HG03354 (cell line): Measurements from ENCODE around the gene CEBPB.

Source experiments
- ATAC-seq: cut with Tn5 transposase; IDR thresholded peaks from one replicate; pipeline ENCODE4 v1.9.1; 2021; ENCODE audit warnings: mild to moderate bottlenecking; ENCODE audit not compliant: unreplicated experiment, poor library complexity, severe bottlenecking

CEBPB gene

DNA sequence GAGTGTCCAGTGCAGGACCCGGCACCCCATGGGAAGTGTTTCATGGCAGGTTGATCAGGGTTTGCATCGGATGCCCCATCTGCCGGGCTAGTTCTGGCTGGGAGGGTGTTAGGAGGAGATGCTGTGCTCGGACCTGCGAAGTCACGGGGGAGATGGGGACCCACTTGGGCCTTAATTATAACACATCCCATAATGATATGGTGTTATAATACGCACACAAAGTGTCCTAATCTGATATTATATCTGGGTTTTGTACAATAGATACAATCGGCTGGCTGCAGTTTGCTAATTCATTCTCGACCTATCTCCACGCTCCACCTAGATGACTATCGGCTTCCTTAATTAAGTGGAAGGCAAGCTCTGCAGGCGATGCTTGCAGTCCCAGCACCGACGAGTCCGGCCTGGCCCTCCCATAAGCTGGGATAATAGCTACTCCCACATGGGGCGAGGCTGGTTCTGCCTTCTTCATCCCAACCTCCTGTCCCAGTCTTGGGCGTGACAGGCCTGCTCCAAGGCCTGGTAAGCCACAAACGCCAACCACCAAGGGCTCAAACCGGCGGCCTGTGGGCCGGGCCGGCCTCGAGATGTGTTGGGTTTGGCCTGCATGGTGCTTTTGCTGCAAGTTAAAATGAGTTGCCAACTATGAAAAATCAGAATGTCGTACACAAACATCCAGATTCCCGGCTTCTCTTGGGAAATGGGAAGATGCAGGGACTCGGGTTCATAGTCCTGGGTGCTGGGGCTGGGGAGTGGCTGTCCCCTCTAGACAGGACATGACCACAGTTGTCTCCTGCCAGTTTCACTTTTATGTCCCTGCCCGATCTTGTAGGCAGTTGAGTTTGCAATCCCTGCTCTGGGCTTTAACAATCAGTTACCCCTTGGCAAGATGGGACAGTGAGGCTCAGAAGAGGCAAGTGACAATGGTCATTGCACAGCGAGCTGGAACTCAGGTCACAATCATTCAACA lies 32.7 kb downstream of the CEBPB start:
- ATAC-seq = no peak

DNA sequence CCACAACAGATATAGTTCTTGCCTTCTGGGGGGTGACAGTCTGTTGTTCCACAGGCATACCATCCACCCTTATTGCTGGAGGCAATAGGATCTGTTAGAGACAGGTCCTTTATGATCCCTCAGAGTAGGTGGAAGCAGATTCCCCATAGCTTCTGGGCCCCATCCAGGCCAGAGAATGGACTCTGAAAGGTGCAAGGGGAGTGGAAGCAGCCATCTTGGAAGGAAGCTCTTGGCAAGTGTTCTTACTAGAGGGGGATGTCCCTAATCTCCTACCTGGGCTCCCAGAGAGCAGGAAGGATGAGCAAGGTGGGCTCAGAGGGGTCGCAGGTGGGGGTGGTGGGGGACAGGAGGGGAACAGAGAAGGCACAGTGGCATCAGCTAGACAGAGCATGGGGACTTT lies 33.4 kb downstream of the CEBPB start:
- no peak for ATAC-seq

DNA sequence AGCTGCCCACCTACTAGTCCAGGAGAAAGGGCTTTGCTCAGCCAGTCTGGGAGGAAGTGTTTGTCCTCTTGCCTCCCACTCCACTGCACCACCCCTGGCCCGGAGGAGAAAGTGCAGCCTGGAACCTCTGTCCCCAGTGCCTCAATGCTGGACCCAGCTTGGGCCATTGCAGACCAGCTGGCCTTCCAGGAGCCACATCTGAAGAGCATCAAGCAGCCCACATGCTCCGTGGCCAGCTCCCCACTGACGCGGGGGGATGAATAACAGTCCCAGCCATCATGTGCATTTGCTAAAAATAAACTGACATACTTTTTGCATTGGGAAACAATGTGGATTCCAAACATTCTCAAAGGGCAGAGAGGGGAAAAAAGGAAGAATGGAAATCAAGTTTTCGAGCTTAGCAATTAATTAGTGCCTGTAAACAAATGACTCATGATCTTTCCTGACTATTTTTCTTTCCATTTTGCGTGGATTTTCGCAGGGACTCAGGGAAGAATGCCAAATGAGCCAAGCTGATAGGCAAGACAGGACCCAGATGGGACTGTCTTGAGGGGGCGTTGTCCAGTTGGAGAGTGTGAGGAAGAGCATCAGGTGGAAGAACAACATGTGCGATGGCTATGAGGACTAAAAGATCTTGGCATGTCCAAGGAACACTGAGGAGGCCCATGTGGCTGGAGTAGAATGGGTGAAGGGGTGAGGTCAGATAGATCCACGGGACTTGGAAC lies 34.1 kb downstream of the CEBPB start:
- ATAC-seq = no peak

DNA sequence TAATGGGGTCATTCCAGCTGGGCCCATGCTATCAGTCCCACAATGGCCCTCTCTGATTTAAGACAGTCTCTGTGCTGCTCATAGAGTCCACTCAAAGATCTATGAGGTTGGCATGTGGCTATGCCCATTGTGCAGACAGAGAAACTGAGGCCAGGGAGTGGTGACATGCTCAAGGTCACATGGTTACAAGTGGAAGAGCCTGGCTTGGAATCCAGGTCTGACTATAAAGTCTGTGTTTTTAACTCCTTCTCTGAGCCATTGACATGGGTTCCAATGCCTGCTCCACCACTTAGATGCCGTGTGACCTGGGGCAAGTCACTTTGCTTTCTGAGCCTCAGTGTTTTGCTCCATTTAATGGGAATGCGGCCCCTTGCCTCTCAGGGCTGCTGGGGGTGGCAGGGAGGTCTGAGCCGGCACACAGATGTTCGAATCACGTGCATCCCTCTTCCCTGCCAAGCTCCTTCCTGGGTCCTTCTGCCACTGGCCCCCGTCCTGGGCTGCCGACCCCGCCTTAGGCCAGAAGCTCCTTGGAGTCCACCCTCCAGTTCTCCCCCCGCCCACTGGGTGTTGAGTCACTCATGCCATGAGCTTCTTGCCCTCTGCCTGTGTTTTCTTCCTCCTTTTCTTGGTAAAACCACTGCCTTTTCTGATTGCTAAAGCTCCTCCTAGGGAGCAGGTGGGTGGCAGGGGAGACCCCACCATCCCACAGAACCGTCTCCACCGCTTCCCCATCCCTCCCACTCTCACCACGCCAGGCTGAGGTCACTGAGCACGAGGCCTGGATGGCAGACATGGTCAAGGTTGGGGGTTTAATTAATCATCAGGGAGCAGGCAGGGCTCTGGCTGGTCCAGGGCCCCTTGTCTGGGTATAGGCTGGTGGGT lies 35.7 kb downstream of the CEBPB start:
- ATAC-seq = no peak

DNA sequence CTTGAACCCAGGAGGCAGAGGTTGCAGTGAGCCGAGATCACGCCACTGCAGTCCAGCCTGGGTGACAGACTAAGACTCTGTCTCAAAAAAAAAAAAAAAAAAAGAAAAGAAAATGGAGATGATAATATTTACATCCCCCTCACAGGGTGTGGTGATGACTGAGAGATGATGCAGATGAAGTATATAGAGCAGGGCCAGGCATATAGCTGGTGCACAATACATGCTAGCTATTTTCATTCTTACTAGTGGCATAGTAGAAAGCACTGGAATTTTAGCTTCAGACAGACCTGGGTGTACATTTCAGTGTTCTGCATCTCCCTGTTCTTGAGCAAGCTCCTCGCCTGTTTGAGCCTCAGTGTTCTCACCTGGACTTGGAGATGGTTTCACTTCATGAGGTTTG lies 36.9 kb downstream of the CEBPB start:
- no peak for ATAC-seq

DNA sequence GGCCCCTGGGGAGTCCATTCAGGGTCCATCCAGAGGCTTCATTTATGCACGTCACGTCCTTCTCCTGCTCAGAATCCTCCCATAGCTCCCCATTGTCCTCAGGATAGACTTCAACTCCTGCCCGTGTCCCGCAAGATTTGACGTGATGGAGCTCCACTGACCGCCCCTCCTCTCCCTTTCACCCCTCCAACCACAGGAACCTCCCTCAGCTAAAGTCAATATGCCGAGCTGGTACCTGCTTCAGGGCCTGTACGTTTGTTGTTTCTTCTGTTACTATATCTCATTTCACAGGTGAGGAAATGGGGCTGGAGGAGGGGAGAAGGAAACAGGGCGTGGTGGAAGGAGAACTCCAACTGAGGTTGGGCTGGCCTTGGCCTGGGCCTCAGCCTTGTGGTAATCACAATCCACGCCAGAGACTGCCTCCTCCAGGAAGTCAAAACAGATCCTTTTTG lies 38.6 kb downstream of the CEBPB start:
- no peak for ATAC-seq

DNA sequence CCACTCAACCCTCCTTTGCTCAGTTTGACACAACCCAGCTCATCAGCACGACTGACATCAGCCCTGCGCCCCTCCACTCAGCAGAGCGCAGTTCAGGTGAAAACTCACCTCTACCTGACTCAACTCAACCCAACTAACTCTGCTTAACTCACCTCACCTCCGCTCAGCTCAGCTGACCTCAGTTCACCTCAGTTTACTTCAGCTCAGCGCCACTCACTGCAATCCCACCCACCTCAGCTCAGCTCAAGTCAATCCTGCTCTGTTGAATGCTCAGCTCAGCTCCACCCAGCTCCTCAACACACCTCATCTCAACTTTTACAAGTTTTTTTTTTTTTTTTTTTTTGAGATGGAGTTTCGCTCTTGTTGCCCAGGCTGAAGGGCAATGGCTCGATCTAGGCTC lies 39.6 kb downstream of the CEBPB start:
- no peak for ATAC-seq

DNA sequence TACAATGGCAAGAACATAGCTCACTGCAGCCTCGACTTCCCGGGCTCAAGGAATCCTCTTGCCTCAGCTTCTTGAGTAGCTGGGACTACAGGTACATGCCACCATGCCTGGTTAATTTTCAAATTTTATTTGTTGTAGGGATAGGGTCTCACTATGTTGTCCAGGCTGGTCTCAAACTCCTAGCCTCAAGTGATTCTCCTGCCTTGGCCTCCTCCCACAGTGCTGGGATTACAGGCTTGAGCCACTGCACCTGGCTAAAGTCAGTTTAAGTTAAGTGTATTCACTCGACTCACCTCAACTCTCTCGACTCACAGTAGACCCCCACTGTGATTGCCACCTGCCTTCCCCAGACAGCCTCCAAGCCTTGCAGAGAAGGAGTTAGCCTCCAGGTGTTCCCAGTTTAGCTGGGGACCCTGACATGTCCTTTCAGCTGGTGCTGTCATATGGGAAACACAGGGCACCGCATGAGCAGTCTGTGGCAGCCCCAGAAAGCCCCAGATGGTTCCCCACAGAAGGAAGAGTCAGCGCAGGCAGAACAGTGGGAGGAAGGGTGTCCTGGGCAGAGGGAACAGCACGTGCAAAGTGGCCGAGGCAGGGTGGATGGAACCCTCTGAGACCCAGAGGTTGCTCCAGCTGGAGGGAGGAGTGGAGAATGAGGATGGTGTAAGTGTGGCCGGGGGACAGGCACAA lies 40.4 kb downstream of the CEBPB start:
- ATAC-seq = no peak

DNA sequence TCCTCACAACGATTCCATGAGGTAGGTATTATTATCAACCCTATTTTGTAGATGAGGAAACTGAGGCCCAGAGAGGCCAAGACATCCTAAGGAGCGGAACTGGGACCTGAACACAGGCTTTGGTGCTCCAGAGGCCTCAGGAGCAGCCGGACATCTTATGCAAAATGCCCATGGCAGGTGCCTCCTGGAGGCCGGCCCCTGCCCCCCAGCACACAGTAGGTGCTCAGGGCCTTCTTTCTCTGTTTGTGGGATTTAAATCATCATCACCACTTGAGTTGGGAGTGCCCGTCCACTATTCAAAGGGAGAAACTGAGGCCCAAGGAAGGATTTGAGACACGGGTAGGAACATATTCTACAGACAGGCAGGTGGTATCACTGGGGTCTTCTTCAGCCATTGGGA lies 41.2 kb downstream of the CEBPB start:
- no peak for ATAC-seq

DNA sequence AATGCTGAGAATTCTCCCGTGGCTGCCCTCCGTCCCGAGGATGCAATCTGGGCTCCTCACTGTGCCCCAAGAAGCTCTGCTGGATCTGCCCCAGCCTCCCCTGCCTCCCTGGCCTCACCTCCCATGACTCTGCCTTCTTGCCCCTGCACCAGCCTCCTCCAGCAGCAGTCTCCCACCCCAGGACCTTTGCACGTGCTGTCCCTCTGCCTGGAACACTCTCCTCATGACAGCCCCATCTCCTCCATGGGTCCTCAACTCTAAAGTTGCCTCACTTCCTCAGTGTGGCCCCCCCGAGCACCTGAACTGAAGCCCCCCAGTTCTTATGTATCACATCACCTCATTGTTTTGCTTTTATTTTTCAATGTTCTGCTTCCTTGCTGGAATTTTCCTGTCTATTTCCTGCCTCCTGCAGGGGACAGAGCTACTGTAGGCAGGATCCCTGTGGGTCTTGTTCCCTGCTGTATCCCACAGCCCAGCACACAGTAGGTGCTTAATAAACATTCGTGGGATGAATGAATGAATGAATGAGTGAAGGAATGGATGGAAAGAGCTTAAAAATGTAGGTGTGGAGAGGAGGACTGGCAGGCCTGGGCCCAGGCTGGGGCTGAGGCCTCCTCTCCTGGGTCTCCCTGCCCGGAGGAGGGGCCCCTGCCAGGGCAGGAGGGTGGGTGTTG lies 42.2 kb downstream of the CEBPB start:
- no peak for ATAC-seq

DNA sequence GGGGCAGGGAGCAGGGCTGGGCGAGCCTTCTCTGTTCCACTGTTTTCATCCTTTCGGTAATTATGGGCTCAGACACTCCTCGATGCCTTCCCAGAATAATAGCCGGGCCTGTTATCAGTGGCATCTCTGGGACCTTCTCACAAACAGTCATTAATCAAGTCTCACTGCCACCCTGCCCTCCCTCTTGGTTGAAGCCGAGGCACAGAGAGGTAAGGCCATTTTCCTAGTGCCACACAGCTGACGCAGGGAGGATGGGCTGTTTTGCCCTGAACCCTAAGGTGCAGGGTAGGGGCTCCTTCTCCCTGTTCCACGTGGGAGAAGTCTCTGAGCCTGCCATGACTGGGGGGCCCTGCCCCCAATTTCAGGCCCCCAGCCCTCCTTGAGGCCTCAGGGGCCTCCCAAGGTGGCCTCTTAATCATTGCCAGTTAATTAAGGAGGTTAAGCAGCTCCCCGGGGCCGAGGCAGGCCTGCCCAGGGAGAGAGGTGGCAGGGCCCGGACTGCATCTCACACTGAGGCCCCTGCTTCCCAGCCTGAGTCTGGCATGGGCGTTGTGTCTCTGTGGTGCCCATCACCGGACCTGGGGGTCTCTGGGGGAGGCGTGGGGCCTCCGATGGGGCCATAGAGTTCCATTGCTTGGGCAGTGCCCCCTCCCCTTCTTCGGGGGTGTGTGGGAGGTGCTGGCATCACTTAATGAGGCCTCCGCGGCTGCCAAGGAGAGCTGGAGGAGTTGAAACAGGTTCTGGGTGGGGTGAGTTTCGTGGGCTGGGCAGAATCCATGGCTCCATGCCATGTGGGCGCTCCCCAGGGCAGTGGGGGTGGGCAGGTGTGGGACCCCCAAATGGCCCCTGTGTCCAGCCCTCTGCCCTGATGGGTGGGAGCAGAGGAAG lies 42.9 kb downstream of the CEBPB start:
- no peak for ATAC-seq

DNA sequence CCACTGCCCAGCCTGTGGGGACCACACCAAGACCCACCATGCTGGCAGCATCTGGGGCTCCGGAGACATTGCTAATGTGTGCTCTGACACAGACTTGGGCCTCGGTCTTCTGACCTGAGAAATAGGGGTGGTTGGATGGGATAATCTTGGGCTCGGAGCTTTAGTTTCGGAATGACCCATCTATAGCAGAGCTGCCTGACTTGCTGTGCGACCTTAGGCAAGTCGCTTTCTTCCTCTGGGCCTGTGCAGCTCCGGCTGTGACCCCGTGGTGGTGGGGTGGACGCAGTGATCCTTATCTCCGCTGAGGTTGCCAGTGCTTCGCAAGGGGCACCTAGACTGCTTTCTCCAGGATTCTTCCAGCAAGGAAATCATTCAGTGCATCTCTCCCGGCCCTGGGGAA lies 43.7 kb downstream of the CEBPB start:
- no peak for ATAC-seq

DNA sequence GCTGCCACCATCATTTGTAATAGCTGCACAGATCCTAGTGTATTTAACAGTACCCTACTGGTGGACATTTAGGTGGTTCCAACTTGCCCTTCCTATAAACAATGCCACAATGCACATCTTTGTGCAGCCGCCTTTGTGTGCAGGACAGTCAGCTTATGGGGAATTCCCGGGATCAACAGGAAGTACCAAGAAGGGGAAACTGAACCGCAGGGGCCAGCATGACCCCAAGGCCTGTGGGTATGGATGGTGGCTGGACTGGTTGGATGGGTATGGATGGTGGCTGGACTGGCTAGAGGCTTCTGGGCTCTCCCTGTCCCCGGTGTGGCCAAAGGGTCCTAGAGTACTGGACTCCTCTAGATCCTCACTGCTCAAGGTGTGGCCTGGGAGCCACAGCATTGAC lies 46.7 kb downstream of the CEBPB start:
- no peak for ATAC-seq

DNA sequence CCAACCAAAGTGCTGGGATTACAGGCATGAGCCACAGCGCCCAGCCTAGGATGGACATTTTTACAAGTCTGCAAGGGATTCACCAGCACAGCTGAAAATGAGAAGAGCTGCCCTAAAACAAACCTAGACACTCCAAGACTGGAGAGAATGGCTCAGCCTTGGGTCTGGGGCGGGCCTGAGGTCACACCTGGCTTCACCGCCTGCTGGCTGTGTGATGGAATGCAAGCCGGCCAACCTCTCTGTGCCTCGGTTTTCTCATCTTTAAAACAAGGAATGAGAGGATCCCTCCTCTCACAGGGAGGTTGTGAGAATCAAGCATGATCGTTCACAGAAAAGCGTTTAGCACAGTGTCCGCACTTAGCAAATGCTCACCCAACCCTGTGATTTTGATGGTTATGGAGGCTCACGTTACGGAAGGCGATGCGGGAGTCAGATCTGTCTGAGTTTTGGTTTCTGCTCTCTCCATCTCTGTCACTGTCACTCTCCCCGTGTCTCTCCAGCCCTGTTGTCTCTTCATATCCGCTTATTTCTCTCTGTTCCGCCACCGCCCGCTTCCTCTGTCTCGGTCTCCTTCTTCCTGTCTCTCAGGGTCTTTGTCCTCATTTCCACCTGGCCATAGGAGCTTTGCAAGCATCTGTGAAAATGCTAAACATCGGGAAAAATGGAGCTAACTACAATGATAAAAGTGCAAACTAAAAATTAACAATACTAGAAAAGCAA lies 47.6 kb downstream of the CEBPB start:
- ATAC-seq = no peak

DNA sequence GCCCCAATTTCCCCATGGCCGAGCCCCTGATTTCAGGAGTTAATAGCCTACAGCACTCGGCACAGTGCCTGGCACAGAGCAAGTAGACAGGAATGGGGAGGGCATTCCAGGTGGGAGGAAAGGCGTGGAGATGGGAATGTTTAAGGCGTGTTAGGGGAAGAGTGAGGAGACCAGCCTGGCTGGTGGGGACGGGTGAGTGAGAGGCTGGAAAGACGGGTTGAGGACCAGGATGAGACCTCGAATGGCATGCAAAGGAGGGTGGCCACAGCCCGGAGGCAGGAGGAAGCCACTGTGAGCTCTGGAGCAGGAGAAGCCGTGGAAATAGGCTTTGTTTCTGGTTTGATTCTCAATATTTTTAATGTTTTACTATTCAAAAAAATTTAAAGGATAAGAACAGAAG lies 49.5 kb downstream of the CEBPB start:
- ATAC-seq = no peak

DNA sequence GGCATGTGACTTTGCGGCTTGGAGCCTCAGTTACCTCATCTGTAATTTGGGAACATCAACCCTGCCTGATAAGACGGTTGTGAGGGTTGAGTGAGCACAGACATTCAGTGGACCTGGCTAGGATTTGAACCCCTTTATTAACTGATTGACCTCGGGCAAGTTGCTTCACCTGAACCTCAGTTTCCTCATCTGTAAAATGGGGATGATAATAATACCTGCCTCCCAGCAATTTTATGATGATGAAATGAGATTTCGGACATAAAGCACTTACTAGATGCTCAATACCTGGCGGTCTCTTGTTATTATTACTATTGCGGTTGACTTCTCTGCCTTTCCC lies 51.5 kb downstream of the CEBPB start:
- ATAC-seq = no peak
